Lower lobe of right lung (tissue), 2 donors: ENCODE results near the gene COL4A2. TPM values are rescaled to one million over a fixed set of nuclear protein-coding genes. Genes with fewer than 3 reads are reported as not detected.
"Not testable (repeated sequence)": the region's sequence is repeated elsewhere in the genome, so short reads cannot be mapped to it uniquely, and the experiment has no call there.

Source experiments
- ATAC-seq, 2 donors: fragments of 200-7000 bp; cut with Tn5 transposase; one replicate each; pipeline ENCODE4 v1.9.1; 2020 to 2022; ENCODE audit warnings: mild to moderate bottlenecking in 2 of 2, moderate library complexity in 2 of 2
- DNase-seq: peaks from one replicate; pipeline ENCODE4 v3.0.0-alpha.2; 2020
- H3K27ac ChIP-seq: fragments of 200-600 bp; one replicate; pipeline ENCODE4 v1.8.0; 2022
- H3K27me3 ChIP-seq: fragments of 200-600 bp; one replicate; pipeline ENCODE4 v1.8.0; 2022; ENCODE audit warnings: low read depth
- H3K36me3 ChIP-seq: fragments of 200-600 bp; one replicate; pipeline ENCODE4 v1.8.0; 2022; ENCODE audit warnings: mild to moderate bottlenecking
- H3K4me1 ChIP-seq: fragments of 200-600 bp; one replicate; pipeline ENCODE4 v1.8.0; 2022
- H3K4me3 ChIP-seq: fragments of 200-600 bp; one replicate; pipeline ENCODE4 v1.8.0; 2022; ENCODE audit warnings: mild to moderate bottlenecking
- H3K9me3 ChIP-seq: fragments of 200-600 bp; one replicate; pipeline ENCODE4 v1.8.0; 2022
- CTCF ChIP-seq: fragments of 200-600 bp; IDR thresholded peaks from one replicate; pipeline ENCODE4 v1.8.0; 2022; ENCODE audit warnings: antibody characterized with exemption, mild to moderate bottlenecking
- intact Hi-C: fragments of 100-400 bp; cut with DNase I; formaldehyde crosslinking; loops from one replicate; pipeline ENCODE4 v1.11.0; 2022
- total RNA-seq: library from RNA; stranded (reverse); fragmentation: NEBNext Ultra II Directional; extraction: Animal tissue kit (Norgen Biotek cat#: 25700); gene quantifications from one replicate; pipeline ENCODE4 v1.2.1, GENCODE V29; 2021
- donor health status: DM: no; HTN: yes; CAD: no; lungs with severe emphysema.

Gene COL4A2
- total RNA-seq, 1 donor from 2014 or later: 185 TPM

GRCh38 chr13:110486061-110486715 lies 179.1 kb downstream of the COL4A2 start:
- Histone ChIP-seq H3K27me3 (no peaks in the 10 kb centered on the region), H3K4me1 (no peaks in the 10 kb centered on the region), H3K4me3 (no peak overlapping the region), H3K36me3 (peaks cover 85% of the 10 kb centered on the region), H3K27ac (no peak overlapping the region), H3K9me3 (no peaks in the 10 kb centered on the region)
- DNase-seq (no peak), ATAC-seq (no peak)
- intact Hi-C loops: no loop called here
- TF ChIP-seq CTCF: no peak

DNA sequence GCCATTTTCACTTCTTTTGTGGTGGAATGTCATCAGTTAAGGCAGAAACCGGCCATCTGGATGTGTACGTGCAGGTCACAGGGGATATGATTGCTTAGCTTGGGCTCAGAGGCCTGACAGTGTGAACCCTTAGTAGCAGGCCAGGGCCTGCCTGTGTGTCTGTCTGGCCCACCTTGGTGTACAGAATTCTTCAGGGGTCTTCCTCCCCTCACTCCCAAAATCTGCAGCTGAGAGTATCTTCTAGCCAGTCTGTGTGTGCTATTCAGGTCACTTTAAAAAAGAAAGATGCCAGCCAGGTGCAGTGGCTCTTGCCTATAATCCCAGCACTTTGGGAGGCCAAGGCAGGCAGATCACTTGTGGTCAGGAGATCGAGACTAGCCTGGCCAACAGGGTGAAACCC lies 179.8 kb downstream of the COL4A2 start:
- H3K27me3 ChIP-seq, H3K27ac ChIP-seq, DNase-seq, H3K4me3 ChIP-seq, H3K4me1 ChIP-seq, H3K9me3 ChIP-seq, ATAC-seq, intact Hi-C loops: not testable (repeated sequence)
- peaks cover 91% of the 10 kb centered on the region for H3K36me3 ChIP-seq

GRCh38 chr13:110490009-110490770 lies 183.1 kb downstream of the COL4A2 start:
- no peaks in the 10 kb centered on the region for H3K4me1 ChIP-seq
- no peak for TF ChIP-seq CTCF
- no peak for ATAC-seq
- no peaks in the 10 kb centered on the region for H3K9me3 ChIP-seq
- H3K27ac ChIP-seq: no peak overlapping the region
- H3K36me3 ChIP-seq: peaks cover 90% of the 10 kb centered on the region
- H3K27me3 ChIP-seq: no peaks in the 10 kb centered on the region
- DNase-seq: no peak
- H3K4me3 ChIP-seq: no peak overlapping the region
- intact Hi-C loops: no loop called here

- ATAC-seq (peak in 1 of 2 donors; percentile 9), DNase-seq (no peak)
Observed at GRCh38 chr13:110491869-110492678, 185.0 kb downstream of the COL4A2 start.

GRCh38 chr13:110492679-110493593 lies 185.9 kb downstream of the COL4A2 start:
- no peak for TF ChIP-seq CTCF
- intact Hi-C loops: no loop called here
- H3K27ac ChIP-seq: no peak overlapping the region
- no peaks in the 10 kb centered on the region for H3K4me1 ChIP-seq
- ATAC-seq (no peak), DNase-seq (no peak)
- no peaks in the 10 kb centered on the region for H3K9me3 ChIP-seq
- H3K36me3 ChIP-seq: peaks cover 86% of the 10 kb centered on the region
- H3K27me3 ChIP-seq: no peaks in the 10 kb centered on the region
- no peak overlapping the region for H3K4me3 ChIP-seq

More at GRCh38 chr13:110491869-110492678, 185.0 kb downstream of the COL4A2 start:
- no peaks in the 10 kb centered on the region for H3K4me1 ChIP-seq
- intact Hi-C loops: no loop called here
- H3K27me3 ChIP-seq: no peaks in the 10 kb centered on the region
- peaks cover 90% of the 10 kb centered on the region for H3K36me3 ChIP-seq
- TF ChIP-seq CTCF: no peak
- H3K27ac ChIP-seq: no peak overlapping the region
- H3K9me3 ChIP-seq: no peaks in the 10 kb centered on the region
- H3K4me3 ChIP-seq: no peak overlapping the region
